Ishikawa (cell line): Measurements from ENCODE around the gene SLC12A7.
A peak's percentile ranks its signal among the peaks of the same experiment; 100 is the strongest.

ENCODE experiments used
- CEBPB ChIP-seq: IDR thresholded peaks from 2 replicates; pipeline ENCODE4 v1.6.1; 2012
- CREB1 ChIP-seq: IDR thresholded peaks from 2 replicates; pipeline ENCODE4 v1.6.1; 2012; ENCODE audit warnings: low read depth
- EGR1 ChIP-seq: IDR thresholded peaks from 2 replicates; pipeline ENCODE4 v1.6.1; 2012
- EP300 ChIP-seq: IDR thresholded peaks from 2 replicates; pipeline ENCODE4 v1.6.1; 2012; ENCODE audit warnings: borderline replicate concordance
- FOXM1 ChIP-seq: IDR thresholded peaks from 2 replicates; pipeline ENCODE4 v1.6.1; 2012; ENCODE audit warnings: low read depth, borderline replicate concordance
- MAX ChIP-seq: IDR thresholded peaks from 2 replicates; pipeline ENCODE4 v1.6.1; 2012
- NFIC ChIP-seq: IDR thresholded peaks from 2 replicates; pipeline ENCODE4 v1.6.1; 2012
- RAD21 ChIP-seq: IDR thresholded peaks from 2 replicates; pipeline ENCODE4 v1.6.1; 2012; ENCODE audit warnings: low read depth
- REST ChIP-seq: IDR thresholded peaks from 2 replicates; pipeline ENCODE4 v1.6.1; 2012; ENCODE audit warnings: low read depth, mild to moderate bottlenecking
- TAF1 ChIP-seq: IDR thresholded peaks from 2 replicates; pipeline ENCODE4 v1.6.1; 2012; ENCODE audit warnings: low read depth, mild to moderate bottlenecking
- TCF12 ChIP-seq: IDR thresholded peaks from 2 replicates; pipeline ENCODE4 v1.6.1; 2012; ENCODE audit warnings: low read depth
- TEAD4 ChIP-seq: IDR thresholded peaks from 2 replicates; pipeline ENCODE4 v1.6.1; 2012
- YY1 ChIP-seq: IDR thresholded peaks from 2 replicates; pipeline ENCODE4 v1.6.1; 2012; ENCODE audit warnings: low read depth
- ZBTB7A ChIP-seq: IDR thresholded peaks from 2 replicates; pipeline ENCODE4 v1.6.1; 2012; ENCODE audit warnings: low read depth
- TF ChIP-seq, protein P1 (sequence below): IDR thresholded peaks from 2 replicates; pipeline ENCODE4 v1.6.1; 2012

The SLC12A7 gene

GRCh38 chr5:1096838-1097237 is 15.0 kb downstream of the SLC12A7 start:
- TF ChIP-seq REST (no peak), ZBTB7A (no peak), CEBPB (no peak), EP300 (no peak), MAX (no peak), TCF12 (no peak), YY1 (no peak), RAD21 (no peak), FOXM1 (no peak), CREB1 (no peak), NFIC (no peak)
- TF ChIP-seq, protein P1, sequence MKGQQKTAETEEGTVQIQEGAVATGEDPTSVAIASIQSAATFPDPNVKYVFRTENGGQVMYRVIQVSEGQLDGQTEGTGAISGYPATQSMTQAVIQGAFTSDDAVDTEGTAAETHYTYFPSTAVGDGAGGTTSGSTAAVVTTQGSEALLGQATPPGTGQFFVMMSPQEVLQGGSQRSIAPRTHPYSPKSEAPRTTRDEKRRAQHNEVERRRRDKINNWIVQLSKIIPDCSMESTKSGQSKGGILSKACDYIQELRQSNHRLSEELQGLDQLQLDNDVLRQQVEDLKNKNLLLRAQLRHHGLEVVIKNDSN, result no peak

DNA sequence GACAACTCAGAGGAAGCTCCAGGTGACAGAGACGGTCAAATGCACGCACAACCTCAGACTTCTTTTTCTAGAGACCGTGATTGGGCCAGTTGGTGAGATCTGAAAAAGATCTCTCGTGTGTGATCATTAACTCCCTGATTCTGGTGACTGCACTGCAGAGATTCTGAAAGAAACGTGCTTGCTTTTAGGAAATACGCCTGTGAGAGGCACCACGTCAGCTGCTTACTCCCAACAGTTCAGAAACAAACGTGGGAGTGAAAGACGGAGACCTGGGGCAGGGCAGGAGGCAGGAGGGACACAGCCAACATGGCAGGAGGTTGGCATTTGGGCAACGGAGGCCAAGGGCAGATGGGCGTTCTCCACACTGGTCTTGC is 15.9 kb downstream of the SLC12A7 start:
- TF ChIP-seq CREB1 (no peak), MAX (no peak)

- TF ChIP-seq, protein P1, result no peak
- TF ChIP-seq TCF12, result no peak
- no peak for TF ChIP-seq EGR1
- no peak for TF ChIP-seq TAF1
- no peak for TF ChIP-seq NFIC
- no peak for TF ChIP-seq REST
- TF ChIP-seq ZBTB7A, result no peak
- TF ChIP-seq MAX, result no peak
- TF ChIP-seq EP300, result no peak
- no peak for TF ChIP-seq TEAD4
- TF ChIP-seq CREB1, result no peak
- no peak for TF ChIP-seq RAD21
- TF ChIP-seq CEBPB, result no peak
- TF ChIP-seq YY1, result no peak
- no peak for TF ChIP-seq FOXM1
Measured at GRCh38 chr5:1095302-1095989, 16.4 kb downstream of the SLC12A7 start.

GRCh38 chr5:1094670-1095190 is 17.1 kb downstream of the SLC12A7 start:
- TF ChIP-seq CEBPB, result no peak
- TF ChIP-seq ZBTB7A, result no peak

GRCh38 chr5:1093361-1093760 is 18.5 kb downstream of the SLC12A7 start:
- TF ChIP-seq FOXM1 (no peak), RAD21 (no peak), MAX (peak; percentile 70), CREB1 (no peak)
- TF ChIP-seq, protein P1, result no peak

DNA sequence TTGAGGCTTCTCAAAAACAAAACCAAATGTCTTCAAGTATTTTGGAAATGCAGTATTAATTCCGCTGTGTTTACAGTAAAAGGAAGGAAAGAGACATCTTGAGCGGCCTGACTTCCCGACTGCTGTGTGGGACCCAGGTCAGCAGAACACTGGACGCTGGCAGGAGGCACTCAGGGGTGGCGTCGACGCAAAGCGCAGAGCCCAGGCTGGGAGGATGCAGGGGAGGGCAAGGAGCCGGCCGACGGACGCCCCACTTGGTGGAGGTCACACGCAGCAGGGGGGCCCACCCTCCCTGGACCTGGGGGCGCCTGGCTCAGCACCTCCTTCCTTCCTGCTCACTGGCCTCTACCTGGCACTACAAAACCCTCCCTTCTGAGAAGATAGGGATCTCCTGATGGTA is 19.7 kb downstream of the SLC12A7 start:
- TF ChIP-seq CEBPB, result no peak
- TF ChIP-seq TCF12, result no peak
- no peak for TF ChIP-seq REST
- TF ChIP-seq TEAD4, result no peak
- TF ChIP-seq ZBTB7A, result no peak
- no peak for TF ChIP-seq CREB1
- no peak for TF ChIP-seq EP300
- no peak for TF ChIP-seq MAX
- no peak for TF ChIP-seq NFIC
- TF ChIP-seq YY1, result no peak
- no peak for TF ChIP-seq RAD21
- TF ChIP-seq, protein P1, result no peak
- no peak for TF ChIP-seq EGR1
- TF ChIP-seq FOXM1, result no peak
- no peak for TF ChIP-seq TAF1
